ENCODE data around the gene ARHGEF5. TPM values are rescaled to one million over a fixed set of nuclear protein-coding genes. Genes with fewer than 3 reads are reported as not detected.

ARHGEF5 gene
- total RNA-seq, 1 experiment from 2014 or later = 44.2 TPM

GRCh38 chr7:144384555-144385245 lies 29.5 kb downstream of the ARHGEF5 start (continued):
- TF ChIP-seq REST (IDR thresholded peaks at IDR 0.05; ENCODE audit: low read depth) (no peak), TCF7L2 (IDR thresholded peaks at IDR 0.05; ENCODE audit: borderline replicate concordance, extremely low read depth, insufficient read depth, insufficient read length) (no peak), YY1 (IDR thresholded peaks at IDR 0.05; ENCODE audit: extremely low read depth, insufficient replicate concordance, low read depth, low read length) (no peak), ZNF274 (IDR thresholded peaks at IDR 0.05; ENCODE audit: low read depth, low read length) (no peak), JUND (IDR thresholded peaks at IDR 0.05) (peak; percentile 76)
- TF ChIP-seq, protein P1, sequence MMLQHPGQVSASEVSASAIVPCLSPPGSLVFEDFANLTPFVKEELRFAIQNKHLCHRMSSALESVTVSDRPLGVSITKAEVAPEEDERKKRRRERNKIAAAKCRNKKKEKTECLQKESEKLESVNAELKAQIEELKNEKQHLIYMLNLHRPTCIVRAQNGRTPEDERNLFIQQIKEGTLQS (IDR thresholded peaks at IDR 0.05) = no peak

GRCh38 chr7:144386741-144387140 lies 31.5 kb downstream of the ARHGEF5 start:
- ChIA-PET CTCF (no interaction called here), POLR2A (no interaction called here), RAD21 (ENCODE audit: low non-redundant PET in 1 of 2, low total read pairs in 2 of 2, uncharacterized antibody in 2 of 2, unreplicated experiment in 2 of 2) (no interaction called here)
- intact Hi-C loops (cut with micrococcal nuclease) = no loop called here
- Histone ChIP-seq H3K27ac (ENCODE audit: low read depth, low read length) (no peak overlapping the region), H3K4me1 (ENCODE audit: control insufficient read depth in 1 of 2, insufficient read depth in 2 of 2, low read length in 2 of 2) (peaks cover 21 to 34% of the 10 kb centered on the region in 2 experiments), H3K4me3 (replicated peaks in 1 of 2; ENCODE audit: low read depth in 1 of 2, low read length in 2 of 2) (no peak overlapping the region), H3K79me2 (ENCODE audit: insufficient read depth, low read length) (no peaks in the 10 kb centered on the region), H3K9me3 (ENCODE audit: control insufficient read depth in 1 of 2, insufficient read depth in 1 of 2, low read depth in 1 of 2, low read length in 2 of 2) (no peaks in the 10 kb centered on the region), H4K20me1 (ENCODE audit: insufficient read depth) (no peaks in the 10 kb centered on the region), H3K9me2 (ENCODE audit: insufficient read depth) (no peaks in the 10 kb centered on the region), H3K4me2 (ENCODE audit: low read length) (no peak overlapping the region), H3K36me3 (ENCODE audit: control insufficient read depth in 1 of 2, insufficient read depth in 2 of 2, low read length in 2 of 2) (no peaks in the 10 kb centered on the region), H2AFZ (ENCODE audit: low read depth, low read length, poor library complexity, severe bottlenecking) (no peak overlapping the region), H3K27me3 (ENCODE audit: insufficient read depth, low read length) (no peaks in the 10 kb centered on the region), H3K9ac (ENCODE audit: low read length) (no peak overlapping the region)
- ATAC-seq = no peak
- TF ChIP-seq, protein P1 (IDR thresholded peaks at IDR 0.05) = no peak
- TF ChIP-seq RAD21 (IDR thresholded peaks at IDR 0.05; ENCODE audit: low read depth) (no peak), EZH2 (IDR thresholded peaks at IDR 0.05) (no peak), EZH2phosphoT487 (IDR thresholded peaks at IDR 0.05; ENCODE audit: borderline replicate concordance) (no peak), CBX3 (IDR thresholded peaks at IDR 0.05; ENCODE audit: low read depth) (no peak), ZNF274 (IDR thresholded peaks at IDR 0.05; ENCODE audit: low read depth, low read length) (no peak), POLR2A (IDR thresholded peaks at IDR 0.05; ENCODE audit: borderline replicate concordance, extremely low read depth, insufficient read depth, insufficient read length) (no peak)
- no peak for DNase-seq (ENCODE audit: low read depth, low spot score)
- BruUV-seq (replicated peaks) = no TSS peak

Data from HCT116 (cell line).